Measurements from ENCODE around the gene DIRAS1.
"Not testable (repeated sequence)": the region's sequence is repeated elsewhere in the genome, so short reads cannot be mapped to it uniquely, and the experiment has no call there.

Gene DIRAS1

GRCh38 chr19:2727640-2727944 lies 6.4 kb upstream of the DIRAS1 start:
- no peak for DNase-seq (ENCODE audit: low read depth in 2 of 2)

- DNase-seq (ENCODE audit: low read depth in 2 of 2), result no peak
Measured at GRCh38 chr19:2726904-2727639, 5.9 kb upstream of the DIRAS1 start.

GRCh38 chr19:2726160-2726855 lies 5.1 kb upstream of the DIRAS1 start:
- no peak for DNase-seq (ENCODE audit: low read depth in 2 of 2)

- DNase-seq (ENCODE audit: low read depth in 2 of 2), result no peak
Measured at GRCh38 chr19:2724148-2724557, 3.0 kb upstream of the DIRAS1 start.

DNA sequence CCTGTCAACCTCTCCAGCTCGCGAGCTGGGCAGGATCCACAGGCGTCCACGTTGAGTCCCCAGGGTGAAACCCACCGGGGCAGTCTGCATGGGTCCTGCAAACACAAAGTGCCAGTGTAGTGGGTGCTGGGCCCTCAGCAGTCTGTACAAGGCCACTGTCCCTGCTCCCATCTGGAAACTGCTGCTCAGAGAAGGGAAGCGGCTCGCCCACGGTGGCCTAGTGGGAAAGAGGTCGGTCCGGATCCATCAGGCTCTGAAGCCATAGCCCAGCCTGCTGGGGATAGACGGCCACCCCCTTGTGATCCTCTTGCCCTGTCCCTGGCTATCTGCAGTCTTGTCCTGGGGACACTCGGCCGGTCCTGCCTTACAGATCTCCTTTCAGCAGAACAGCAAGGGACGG lies 2.6 kb upstream of the DIRAS1 start:
- DNase-seq (ENCODE audit: low read depth in 2 of 2), result no peak

DNA sequence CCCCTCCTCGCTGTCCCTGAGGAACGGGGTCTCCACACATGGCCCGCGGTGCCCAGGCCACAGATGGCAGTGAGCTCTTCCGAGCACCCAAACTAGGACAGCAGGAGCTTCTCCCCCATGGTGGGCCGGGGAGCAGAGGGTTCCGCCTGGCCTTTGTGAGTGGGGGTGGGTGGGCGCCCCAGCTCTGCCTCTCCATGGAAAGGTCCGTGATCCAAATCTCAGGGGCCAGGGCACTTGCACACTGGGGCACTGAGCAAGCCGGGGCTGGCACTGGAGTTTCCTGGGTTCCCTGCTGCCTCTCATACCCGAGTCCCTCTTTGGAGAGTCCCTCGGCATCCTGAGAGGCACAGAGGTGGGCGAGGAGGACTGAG lies 2.2 kb upstream of the DIRAS1 start:
- no peak for DNase-seq (ENCODE audit: low read depth in 2 of 2)

DNA sequence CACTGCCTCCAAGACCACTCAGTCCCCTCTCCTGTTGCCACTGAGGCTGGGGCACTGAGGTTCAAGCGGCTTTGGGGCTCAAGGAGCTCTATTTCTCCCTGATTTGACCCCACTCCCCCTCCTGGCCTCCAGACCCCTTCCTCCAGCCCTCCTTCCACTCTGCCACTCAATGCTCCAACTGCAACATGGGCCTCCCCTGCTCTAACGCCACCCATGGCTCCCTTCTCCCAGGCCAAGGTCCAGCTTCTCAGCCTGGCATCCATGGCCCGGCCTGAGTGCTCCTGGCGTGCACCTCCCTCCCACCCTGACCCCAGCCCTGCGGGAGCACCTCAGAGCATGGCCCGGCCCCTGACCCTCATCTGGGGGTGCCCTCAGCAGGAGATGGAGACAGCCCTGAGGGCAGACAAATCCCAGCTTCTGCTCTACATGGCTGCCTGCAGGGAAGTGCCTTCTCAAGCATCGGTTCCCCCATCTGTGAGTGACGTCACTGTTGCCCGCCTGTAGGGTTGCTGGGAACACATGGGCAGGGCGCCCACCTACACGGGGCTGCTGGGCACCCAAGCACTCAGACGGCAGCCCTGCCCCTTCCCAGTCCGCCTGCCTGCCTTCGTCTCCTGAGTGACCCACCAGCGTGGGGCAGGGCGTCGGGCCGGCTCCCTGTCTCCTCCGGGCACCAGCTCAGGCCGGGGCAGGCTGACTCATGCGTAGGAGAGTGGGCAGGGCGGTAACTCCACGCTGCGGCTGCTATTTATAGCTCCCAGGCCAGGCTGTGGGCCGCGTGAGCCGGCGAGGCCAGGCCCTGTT lies 1.6 kb upstream of the DIRAS1 start:
- no peak for DNase-seq (ENCODE audit: low read depth in 2 of 2)

- DNase-seq (ENCODE audit: low read depth in 2 of 2), result no peak
Measured at GRCh38 chr19:2721570-2722540, 683 bp upstream of the DIRAS1 start.

- no peak for DNase-seq (ENCODE audit: low read depth in 2 of 2)
Measured at GRCh38 chr19:2719920-2720776, 1.0 kb downstream of the DIRAS1 start.

DNA sequence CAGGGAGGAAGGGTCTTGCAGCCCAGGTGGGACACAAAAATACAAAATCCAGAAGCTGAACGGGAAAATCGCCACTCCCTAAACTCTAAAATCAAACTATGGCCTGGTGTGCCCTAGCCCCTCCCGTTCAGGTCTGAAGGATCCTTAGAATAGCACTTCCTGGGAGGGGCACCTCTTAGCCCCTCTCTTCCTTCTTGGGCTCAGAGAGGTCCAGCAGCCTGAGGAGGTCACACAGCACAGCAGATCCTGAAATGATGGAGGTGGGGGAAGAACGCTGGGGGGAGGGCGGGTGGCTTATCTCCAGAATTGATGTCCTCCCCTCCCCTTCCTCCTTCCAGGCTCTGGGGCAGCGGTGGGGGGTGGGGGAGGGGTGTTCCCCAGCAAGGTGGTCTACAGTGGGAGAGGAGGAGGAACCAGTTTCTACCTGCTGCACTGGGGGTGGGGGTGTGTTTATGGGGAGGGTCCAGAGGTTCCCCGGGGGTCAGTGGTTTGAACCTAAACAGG lies 1.9 kb downstream of the DIRAS1 start:
- DNase-seq (ENCODE audit: low read depth in 2 of 2), result no peak

- no peak for DNase-seq (ENCODE audit: low read depth in 2 of 2)
Measured at GRCh38 chr19:2717638-2718541, 3.3 kb downstream of the DIRAS1 start.

GRCh38 chr19:2716722-2717637 lies 4.2 kb downstream of the DIRAS1 start:
- no peak for DNase-seq (ENCODE audit: low read depth in 2 of 2)

GRCh38 chr19:2716275-2716650 lies 4.9 kb downstream of the DIRAS1 start:
- DNase-seq (ENCODE audit: low read depth in 2 of 2), result no peak

GRCh38 chr19:2715470-2716274 lies 5.5 kb downstream of the DIRAS1 start:
- DNase-seq (ENCODE audit: low read depth in 2 of 2), result no peak

GRCh38 chr19:2714531-2715269 lies 6.5 kb downstream of the DIRAS1 start:
- no peak for DNase-seq (ENCODE audit: low read depth in 2 of 2)

DNA sequence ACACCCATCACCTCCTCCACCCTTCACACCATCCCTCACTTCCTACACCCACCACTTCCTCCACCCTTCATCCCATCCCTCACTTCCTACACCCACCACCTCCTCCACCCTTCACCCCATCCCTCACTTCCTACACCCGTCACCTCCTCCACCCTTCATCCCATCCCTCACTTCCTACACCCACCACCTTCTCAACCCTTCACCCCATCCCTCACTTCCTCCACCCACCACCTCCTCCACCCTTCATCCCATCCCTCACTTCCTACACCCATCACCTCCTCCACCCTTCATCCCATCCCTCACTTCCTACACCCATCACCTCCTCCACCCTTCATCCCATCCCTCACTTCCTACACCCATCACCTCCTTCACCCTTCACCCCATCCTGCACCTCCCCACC lies 7.1 kb downstream of the DIRAS1 start:
- not testable (repeated sequence) for DNase-seq (ENCODE audit: low read depth in 2 of 2)

DNA sequence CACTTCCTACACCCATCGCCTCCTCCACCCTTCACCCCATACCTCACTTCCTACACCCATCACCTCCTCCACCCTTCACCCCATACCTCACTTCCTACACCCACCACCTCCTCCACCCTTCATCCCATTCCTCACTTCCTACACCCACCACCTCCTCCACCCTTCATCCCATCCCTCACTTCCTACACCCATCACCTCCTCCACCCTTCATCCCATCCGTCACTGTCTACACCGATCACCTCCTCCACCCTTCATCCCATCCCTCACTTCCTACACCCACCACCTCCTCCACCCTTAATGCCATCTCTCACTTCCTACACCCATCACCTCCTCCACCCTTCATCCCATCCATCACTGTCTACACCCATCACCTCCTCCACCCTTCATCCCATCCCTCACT lies 8.0 kb downstream of the DIRAS1 start:
- not testable (repeated sequence) for DNase-seq (ENCODE audit: low read depth in 2 of 2)

Measured in stimulated activated CD8-positive, alpha-beta memory T cell treated with anti-CD3 and anti-CD28 coated beads, Interleukin-7, amount 100 ng/mL, for 4 hours (primary cell).